ENCODE results near the gene ERV3-1. TPM values are rescaled to one million over a fixed set of nuclear protein-coding genes. Genes with fewer than 3 reads are reported as not detected.

The ERV3-1 gene
- total RNA-seq, 1 experiment from 2014 or later = 10.2 TPM

DNA sequence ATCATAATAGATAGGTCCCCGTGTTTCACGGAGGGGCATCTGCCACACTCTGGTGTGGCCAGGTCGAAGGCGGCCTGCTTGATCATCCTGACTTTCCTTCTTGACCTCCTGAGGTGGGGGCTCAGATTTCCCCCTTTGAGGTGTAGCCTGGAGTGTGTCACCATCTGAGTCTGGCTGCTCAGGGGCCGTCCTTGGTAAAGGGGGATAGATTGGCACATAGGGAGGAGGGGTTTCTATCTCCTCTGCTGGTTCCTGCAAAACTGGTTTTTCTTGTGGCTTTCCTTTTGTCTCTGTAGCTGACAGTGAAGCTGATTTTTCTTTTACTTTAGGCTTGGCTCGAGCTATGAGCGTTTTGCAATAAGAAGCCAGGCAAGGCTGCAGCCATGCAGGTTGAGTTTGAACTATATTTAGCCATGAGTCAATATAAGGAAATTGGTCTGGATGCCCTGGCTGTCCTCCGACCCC, 8.5 kb downstream of the ERV3-1 start (continued):
- no peak for TF ChIP-seq NFYB (CRISPR knock-in tag; conservative IDR thresholded peaks at IDR 0.05; ENCODE audit: low read depth)
- TF ChIP-seq ATF1 (CRISPR knock-in tag; IDR thresholded peaks at IDR 0.05) = no peak
- no peak for TF ChIP-seq ZNF416 (CRISPR knock-in tag; IDR thresholded peaks at IDR 0.05)
- no peak for TF ChIP-seq ZNF138 (CRISPR knock-in tag; conservative IDR thresholded peaks at IDR 0.05)
- TF ChIP-seq ZNF671 (CRISPR knock-in tag; IDR thresholded peaks at IDR 0.05) = no peak
- no peak for TF ChIP-seq TCF7 (CRISPR knock-in tag; IDR thresholded peaks at IDR 0.05; ENCODE audit: low read depth)
- no peak for TF ChIP-seq ATF2 (CRISPR knock-in tag; IDR thresholded peaks at IDR 0.05; ENCODE audit: borderline replicate concordance, low read depth)
- no peak for TF ChIP-seq SP1 (CRISPR knock-in tag; conservative IDR thresholded peaks at IDR 0.05)

DNA sequence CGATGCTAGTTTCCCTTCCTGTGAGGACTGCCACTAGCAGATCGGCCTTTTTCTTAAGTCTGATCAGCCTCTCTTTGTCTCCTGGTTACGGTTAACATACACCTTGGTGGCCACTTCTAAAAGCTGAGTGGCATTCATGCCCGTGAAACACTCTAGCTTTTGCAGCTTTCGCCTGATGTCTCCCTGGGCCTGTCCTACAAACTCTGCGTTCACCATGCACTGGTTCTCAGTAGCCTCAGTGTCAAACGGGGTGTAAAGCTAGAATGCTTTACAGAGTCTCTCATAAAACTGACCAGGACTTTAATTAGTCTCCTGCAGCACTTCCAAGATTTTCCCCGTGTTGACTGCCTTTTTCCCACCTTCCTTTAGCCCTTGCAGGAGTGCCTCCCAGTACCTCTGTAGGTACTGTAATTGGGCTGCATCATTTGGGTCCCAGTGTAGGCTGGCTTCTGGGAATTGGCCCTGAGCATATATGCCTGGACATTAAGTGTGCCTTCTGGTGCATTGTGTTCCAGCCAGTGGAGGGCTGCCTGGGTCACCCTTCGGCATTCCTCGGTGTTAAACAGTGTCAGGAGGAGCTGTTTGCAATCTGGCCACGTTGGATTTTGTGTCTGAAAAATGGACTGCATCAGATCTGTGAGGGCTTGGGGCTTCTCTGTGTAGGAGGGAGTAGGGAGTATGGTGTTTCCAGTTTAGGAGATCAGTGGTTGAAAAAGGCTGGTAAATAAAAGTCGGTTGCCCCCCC, 9.2 kb downstream of the ERV3-1 start:
- no peak overlapping the region for H3K4me3 Mint-ChIP-seq
- ATAC-seq (no peak), DNase-seq (ENCODE audit: low spot score) (no peak)
- ChIA-PET CTCF (interaction anchor here (1.1 kb wide), 1 partner anchor 46 kb away, joined by 3 read pairs; no protein-coding TSS in a partner anchor), POLR2A (interaction anchor here (0.5 kb wide), 1 partner anchor 194 kb away, joined by 7 read pairs; no protein-coding TSS in a partner anchor)
- no peak for TF ChIP-seq SP1 (CRISPR knock-in tag; conservative IDR thresholded peaks at IDR 0.05)
- TF ChIP-seq, protein P1, sequence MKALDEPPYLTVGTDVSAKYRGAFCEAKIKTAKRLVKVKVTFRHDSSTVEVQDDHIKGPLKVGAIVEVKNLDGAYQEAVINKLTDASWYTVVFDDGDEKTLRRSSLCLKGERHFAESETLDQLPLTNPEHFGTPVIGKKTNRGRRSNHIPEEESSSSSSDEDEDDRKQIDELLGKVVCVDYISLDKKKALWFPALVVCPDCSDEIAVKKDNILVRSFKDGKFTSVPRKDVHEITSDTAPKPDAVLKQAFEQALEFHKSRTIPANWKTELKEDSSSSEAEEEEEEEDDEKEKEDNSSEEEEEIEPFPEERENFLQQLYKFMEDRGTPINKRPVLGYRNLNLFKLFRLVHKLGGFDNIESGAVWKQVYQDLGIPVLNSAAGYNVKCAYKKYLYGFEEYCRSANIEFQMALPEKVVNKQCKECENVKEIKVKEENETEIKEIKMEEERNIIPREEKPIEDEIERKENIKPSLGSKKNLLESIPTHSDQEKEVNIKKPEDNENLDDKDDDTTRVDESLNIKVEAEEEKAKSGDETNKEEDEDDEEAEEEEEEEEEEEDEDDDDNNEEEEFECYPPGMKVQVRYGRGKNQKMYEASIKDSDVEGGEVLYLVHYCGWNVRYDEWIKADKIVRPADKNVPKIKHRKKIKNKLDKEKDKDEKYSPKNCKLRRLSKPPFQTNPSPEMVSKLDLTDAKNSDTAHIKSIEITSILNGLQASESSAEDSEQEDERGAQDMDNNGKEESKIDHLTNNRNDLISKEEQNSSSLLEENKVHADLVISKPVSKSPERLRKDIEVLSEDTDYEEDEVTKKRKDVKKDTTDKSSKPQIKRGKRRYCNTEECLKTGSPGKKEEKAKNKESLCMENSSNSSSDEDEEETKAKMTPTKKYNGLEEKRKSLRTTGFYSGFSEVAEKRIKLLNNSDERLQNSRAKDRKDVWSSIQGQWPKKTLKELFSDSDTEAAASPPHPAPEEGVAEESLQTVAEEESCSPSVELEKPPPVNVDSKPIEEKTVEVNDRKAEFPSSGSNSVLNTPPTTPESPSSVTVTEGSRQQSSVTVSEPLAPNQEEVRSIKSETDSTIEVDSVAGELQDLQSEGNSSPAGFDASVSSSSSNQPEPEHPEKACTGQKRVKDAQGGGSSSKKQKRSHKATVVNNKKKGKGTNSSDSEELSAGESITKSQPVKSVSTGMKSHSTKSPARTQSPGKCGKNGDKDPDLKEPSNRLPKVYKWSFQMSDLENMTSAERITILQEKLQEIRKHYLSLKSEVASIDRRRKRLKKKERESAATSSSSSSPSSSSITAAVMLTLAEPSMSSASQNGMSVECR (CRISPR knock-in tag; IDR thresholded peaks at IDR 0.05; ENCODE audit: borderline replicate concordance) = no peak
- TF ChIP-seq ATF1 (CRISPR knock-in tag; IDR thresholded peaks at IDR 0.05) = no peak
- no peak for TF ChIP-seq ZNF317 (CRISPR knock-in tag; IDR thresholded peaks at IDR 0.05; ENCODE audit: borderline replicate concordance, low read depth)
- TF ChIP-seq CBFB (CRISPR knock-in tag; IDR thresholded peaks at IDR 0.05; ENCODE audit: low read depth) = no peak
- no peak for TF ChIP-seq SMAD3 (CRISPR knock-in tag; IDR thresholded peaks at IDR 0.05; ENCODE audit: borderline replicate concordance)
- no peak for TF ChIP-seq TEAD1 (CRISPR knock-in tag; IDR thresholded peaks at IDR 0.05)
- no peak for TF ChIP-seq RELA (CRISPR knock-in tag; IDR thresholded peaks at IDR 0.05; ENCODE audit: borderline replicate concordance)
- no peak for TF ChIP-seq TEAD4 (CRISPR knock-in tag; IDR thresholded peaks at IDR 0.05)
- TF ChIP-seq ZBTB21 (CRISPR knock-in tag; IDR thresholded peaks at IDR 0.05; ENCODE audit: borderline replicate concordance) = no peak
- no peak for TF ChIP-seq ESRRA (CRISPR knock-in tag; IDR thresholded peaks at IDR 0.05; ENCODE audit: borderline replicate concordance)
- TF ChIP-seq NR2C2 (CRISPR knock-in tag; IDR thresholded peaks at IDR 0.05) = no peak
- no peak for TF ChIP-seq TCF7 (CRISPR knock-in tag; IDR thresholded peaks at IDR 0.05; ENCODE audit: low read depth)
- no peak for TF ChIP-seq ATF3 (CRISPR knock-in tag; conservative IDR thresholded peaks at IDR 0.05)
- TF ChIP-seq NFE2L1 (CRISPR knock-in tag; IDR thresholded peaks at IDR 0.05) = no peak
- TF ChIP-seq, protein P2, sequence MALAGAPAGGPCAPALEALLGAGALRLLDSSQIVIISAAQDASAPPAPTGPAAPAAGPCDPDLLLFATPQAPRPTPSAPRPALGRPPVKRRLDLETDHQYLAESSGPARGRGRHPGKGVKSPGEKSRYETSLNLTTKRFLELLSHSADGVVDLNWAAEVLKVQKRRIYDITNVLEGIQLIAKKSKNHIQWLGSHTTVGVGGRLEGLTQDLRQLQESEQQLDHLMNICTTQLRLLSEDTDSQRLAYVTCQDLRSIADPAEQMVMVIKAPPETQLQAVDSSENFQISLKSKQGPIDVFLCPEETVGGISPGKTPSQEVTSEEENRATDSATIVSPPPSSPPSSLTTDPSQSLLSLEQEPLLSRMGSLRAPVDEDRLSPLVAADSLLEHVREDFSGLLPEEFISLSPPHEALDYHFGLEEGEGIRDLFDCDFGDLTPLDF (CRISPR knock-in tag; IDR thresholded peaks at IDR 0.05) = no peak
- H3K36me3 Mint-ChIP-seq = peaks cover 79% of the 10 kb centered on the region
- H3K4me1 Mint-ChIP-seq = peaks cover 23% of the 10 kb centered on the region
- H3K27me3 Mint-ChIP-seq (ENCODE audit: low read depth) = peaks cover 3% of the 10 kb centered on the region; the same call in 1 of the 2 replicates
- H3K27ac Mint-ChIP-seq = no peak overlapping the region
- peaks cover 82% of the 10 kb centered on the region for H3K9me3 Mint-ChIP-seq
